Stimulated activated CD4-positive, alpha-beta T cell treated with anti-CD3 and anti-CD28 coated beads, TNF-alpha, amount 100 ng/mL, for 4 hours (primary cell): ENCODE data around the gene NELL1.

Source experiments
- DNase-seq, 3 experiments: peaks; one replicate each; pipeline ENCODE4 v3.0.0-alpha.2; 2020; ENCODE audit warnings: low read depth in 3 of 3

Gene NELL1

DNA sequence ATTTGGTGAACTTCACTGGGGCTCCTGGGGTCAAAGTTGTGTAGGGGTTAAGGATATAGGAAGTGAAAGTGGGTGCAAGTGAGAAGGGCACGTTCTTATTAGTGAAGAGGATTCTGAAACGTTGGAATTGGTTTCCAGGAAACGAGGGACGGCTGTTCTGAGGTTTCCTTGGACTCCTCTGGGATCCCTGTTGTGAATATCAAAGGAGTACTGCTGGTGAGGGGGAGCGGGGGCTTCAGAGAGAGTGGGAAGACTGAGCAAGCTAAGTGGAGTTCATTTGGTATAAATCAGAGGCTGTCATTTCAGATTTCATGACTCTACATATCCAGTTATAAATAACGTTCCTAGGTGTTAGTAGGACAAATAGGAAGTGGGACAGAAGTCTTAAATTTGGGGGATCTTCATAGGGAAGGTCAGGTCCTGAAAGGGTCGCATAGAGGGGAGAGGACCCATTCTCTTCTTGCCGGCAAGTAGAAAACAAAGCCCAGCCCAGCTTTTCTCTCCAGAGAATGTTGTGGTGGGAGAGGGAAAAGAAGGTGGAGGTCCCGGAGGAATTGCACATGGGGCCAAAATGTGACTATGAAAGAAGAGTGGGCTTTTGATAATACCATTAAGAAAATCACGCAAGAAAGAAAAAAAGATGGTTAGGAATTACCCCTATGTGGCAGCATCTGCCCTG, 1.1 kb upstream of the NELL1 start:
- DNase-seq = no peak

- DNase-seq = no peak
Observed at GRCh38 chr11:20669820-20670684, 666 bp downstream of the NELL1 start.

GRCh38 chr11:20670932-20671403, 1.6 kb downstream of the NELL1 start:
- DNase-seq = no peak

- no peak for DNase-seq
Observed at GRCh38 chr11:20671856-20672546, 2.6 kb downstream of the NELL1 start.

- no peak for DNase-seq
Observed at GRCh38 chr11:20672575-20672974, 3.2 kb downstream of the NELL1 start.

DNA sequence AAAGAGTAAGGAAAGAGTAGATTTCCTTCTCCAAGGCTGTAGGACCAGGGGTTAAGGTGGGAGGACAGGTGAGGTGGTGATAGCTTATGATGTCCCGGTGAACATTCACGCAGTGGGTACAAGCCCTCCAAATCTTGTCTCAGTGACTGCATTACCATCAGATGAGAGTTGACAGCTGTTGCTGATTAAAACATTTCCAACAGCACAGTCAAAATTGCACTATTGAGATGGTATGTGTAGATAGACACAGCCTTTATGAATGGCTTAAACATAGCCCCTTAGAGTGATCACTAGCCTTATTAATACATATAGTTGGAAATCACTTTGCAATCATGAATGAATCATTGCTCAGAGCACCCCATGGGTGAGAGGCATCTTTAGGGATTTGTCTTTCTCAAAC, 7.3 kb downstream of the NELL1 start:
- DNase-seq = no peak

DNA sequence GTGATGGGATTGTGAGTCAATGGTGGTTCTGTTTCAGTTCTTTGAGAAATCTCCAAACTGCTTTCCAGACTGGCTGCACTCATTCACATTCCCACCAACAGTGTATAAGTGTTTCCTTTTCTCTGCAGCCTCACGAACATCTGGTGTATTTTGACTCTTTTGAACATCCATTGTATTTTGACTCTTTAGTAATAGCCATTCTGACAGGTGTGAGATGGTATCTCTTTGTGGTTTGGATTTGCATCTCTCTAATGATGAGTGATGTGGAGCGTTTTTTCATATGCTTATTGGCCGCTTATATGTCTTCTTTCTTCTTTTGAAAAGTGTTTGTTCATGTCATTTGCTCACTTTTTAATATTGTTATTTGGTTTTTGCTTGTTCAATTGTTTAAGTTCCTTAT, 19.4 kb downstream of the NELL1 start:
- DNase-seq = no peak

DNA sequence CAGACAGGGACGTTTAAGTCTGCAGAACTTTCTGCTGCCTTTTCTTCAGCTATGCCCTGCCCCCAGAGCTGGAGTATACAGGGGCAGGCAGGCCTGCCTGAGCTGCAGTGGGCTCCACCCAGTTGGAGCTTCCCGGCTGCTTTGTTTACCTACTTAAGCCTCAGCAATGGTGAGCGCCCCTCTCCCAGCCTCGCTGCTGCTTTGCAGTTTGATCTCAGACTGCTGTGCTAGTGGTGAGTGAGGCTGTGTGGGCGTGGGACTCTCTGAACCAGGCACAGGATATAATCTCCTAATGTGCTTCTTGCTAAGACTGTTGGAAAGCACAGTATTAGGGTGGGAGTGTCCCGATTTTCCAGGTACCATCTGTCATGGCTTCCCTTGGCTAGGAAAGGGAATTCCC, 38.5 kb downstream of the NELL1 start:
- no peak for DNase-seq

DNA sequence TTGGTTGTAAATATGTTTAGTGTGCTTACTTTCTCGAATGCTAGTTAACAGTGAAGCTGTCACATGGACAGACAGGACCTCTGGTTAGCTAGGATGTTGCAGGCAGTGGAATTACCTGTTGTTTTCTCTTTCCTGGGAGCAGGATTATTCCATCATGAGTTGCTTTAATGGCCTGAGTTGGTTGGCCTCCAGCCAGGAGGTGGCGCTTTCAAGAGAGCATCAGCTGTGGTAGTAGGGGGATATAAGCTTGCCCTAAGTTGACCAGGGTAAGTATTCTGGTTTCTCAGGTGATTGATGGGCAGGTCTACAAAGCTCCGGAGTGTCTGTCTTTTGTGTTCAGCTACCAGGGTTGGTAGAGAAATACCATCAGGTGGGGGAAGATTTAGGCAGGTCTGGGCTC, 43.5 kb downstream of the NELL1 start:
- no peak for DNase-seq

- DNase-seq = no peak
Observed at GRCh38 chr11:20715464-20715863, 46.1 kb downstream of the NELL1 start.

- no peak for DNase-seq
Observed at GRCh38 chr11:20715931-20716330, 46.5 kb downstream of the NELL1 start.

DNA sequence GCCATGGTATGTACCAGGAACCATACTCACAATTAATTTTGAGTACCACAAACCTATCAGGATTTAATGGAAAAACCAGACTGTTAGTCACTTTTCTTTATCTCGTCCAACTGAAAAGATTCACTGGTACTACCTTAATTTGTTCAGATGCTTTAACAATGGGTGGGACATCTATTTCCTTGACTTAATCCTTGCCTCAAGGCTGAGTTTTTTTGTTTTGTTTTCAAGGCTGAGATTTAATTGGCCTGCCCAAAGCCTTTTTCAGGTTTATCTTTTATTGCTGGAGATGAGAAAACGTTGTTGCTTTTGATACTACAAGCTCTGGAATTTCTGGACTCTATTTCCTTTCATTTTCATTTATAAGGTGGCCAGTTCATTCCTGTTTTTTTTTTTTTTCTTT, 50.4 kb downstream of the NELL1 start:
- no peak for DNase-seq

DNA sequence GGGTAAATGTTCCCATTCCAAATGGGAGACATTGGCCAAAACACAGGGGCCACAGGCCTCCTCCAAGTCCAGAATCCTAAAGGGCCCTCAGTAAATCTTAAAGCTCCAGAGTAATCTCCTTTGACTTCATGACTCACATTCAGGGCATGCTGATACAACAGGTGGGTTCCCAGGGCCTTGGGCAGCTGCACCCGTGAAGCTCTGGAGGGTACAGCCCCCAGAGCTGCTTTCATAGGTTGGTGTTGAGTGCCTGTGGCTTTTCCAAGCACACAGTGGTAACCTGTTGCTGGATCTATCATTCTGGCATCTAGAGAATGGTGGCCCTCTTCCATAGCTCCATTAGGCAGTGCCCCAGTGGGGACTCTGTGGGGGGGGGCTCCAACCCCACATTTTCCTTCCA, 54.0 kb downstream of the NELL1 start:
- DNase-seq = no peak

DNA sequence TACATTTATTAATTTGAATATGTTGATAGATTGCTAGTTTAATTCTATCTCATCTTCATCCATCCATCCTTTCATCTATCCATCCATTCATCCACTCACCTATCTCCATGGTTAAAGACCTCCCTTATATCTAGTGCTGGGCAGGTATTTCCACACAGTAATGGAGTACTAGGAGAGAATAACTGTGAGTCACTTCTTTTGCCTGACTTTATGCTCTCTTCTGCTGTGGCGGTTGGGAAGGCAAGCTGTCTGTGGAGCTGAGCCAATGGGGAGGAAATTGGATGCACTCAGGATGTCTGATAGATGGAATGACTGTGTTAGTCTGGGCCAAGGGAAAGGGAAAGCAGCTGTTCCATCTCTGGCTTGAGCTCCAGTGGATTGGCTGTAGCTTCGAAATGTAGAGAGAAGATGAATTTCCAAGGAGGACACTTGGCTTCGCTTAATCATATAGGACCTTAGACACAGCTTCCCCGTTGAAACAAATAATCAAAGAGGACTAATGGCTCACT, 60.3 kb downstream of the NELL1 start:
- no peak for DNase-seq

- DNase-seq = no peak
Observed at GRCh38 chr11:20731676-20732215, 62.4 kb downstream of the NELL1 start.

GRCh38 chr11:20739107-20739506, 69.7 kb downstream of the NELL1 start:
- DNase-seq = no peak

GRCh38 chr11:20739577-20739976, 70.2 kb downstream of the NELL1 start:
- no peak for DNase-seq

DNA sequence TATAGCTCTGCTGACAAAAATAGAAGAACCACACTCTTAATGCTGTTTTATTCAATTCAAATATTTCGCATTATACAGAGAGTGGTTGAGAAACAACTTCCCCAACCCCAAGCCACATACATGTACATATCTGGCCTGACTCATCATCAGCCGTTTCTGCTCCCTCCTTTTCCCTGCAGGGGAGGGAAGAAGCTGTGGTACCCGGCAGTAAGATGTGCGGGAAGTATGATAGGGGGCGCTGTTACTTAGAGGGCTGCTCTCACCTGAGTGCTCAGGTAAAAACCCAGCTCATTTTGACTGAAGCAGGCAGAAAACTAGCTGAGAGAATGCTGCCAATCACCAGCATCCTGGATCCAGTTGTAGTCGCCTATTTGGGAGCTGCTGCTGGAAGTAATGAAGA, 85.5 kb downstream of the NELL1 start:
- no peak for DNase-seq

DNA sequence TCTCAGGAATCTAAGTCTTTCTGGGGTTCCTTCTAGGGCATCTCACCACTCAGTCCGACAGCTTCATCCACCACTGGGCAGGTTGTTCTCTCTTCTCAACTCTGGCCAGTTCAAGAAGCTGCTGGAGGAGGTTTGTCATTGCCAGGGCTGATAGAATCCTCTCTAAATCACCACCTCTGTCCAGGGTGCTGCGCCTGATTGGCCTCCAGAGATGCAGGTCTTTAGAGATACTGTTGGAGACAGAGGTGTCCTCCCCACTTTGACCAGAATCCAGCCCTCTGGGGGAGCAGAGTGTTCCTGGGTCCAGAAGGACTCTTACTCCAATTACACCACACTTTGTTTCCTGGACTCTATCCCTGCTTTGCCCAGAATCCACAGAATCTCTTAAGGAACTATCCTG, 90.2 kb downstream of the NELL1 start:
- no peak for DNase-seq

- no peak for DNase-seq
Observed at GRCh38 chr11:20760811-20761210, 91.4 kb downstream of the NELL1 start.

DNA sequence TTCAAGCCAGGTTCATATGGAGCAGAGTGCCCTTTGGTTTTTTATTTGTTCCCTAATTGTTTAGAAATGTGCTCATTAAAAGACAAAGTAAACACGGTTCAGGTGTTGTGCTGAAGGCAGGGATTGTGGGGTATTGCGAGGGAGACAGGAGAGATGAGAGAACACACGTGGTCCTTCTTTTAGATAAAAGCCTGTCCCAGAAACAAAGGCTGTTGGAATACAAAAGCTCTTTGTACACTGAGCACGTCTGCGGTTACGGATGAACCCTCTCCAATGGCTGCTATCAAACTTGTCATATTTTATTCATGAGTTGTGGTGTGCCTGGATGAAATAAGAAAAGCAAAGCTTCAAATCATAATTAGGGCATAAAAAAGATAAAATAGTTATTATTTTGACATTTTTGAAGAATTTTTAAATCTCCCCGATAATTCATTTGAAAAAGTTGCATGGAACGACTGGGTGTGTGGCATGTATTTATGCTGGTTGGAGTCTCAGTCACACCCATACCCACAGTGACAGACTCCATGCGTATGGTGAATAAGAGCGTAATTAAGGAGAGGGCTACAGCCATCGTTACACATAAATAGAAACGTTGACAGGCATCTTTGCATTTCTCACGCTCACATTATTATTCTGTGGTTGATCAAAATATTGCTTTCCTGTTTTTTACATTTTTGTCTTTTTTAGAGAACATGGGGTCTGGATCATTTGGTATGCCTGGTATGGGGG, 92.9 kb downstream of the NELL1 start:
- no peak for DNase-seq
